ENCODE results near the gene METTL17. TPM values are rescaled to one million over a fixed set of nuclear protein-coding genes. Genes with fewer than 3 reads are reported as not detected.

The METTL17 gene
- total and polyA plus RNA-seq, 9 of the 15 experiments (the other 6 are each of a cell fraction or from before 2014, with no cell fraction given): 65.6 to 150 (median 90.0) TPM

GRCh38 chr14:21014761-21015190 is 25.0 kb downstream of the METTL17 start (continued):
- TF ChIP-seq HMBOX1 (IDR thresholded peaks at IDR 0.05) (no peak), NFYB (IDR thresholded peaks at IDR 0.05; ENCODE audit: extremely low read depth, insufficient read length) (no peak), KAT2B (IDR thresholded peaks at IDR 0.05; ENCODE audit: low read depth, low read length) (no peak), USF2 (CRISPR knock-in tag; IDR thresholded peaks at IDR 0.05) (no peak), ZNF76 (CRISPR knock-in tag; IDR thresholded peaks at IDR 0.05; ENCODE audit: borderline replicate concordance) (no peak), MYNN (IDR thresholded peaks at IDR 0.05) (no peak), MYNN (CRISPR knock-in tag; IDR thresholded peaks at IDR 0.05) (no peak), MEF2A (IDR thresholded peaks at IDR 0.05; ENCODE audit: control insufficient read depth, low read depth, low read length) (no peak), MEIS2 (IDR thresholded peaks at IDR 0.05; ENCODE audit: partially characterized antibody) (peak; percentile 68), STAG1 (CRISPR knock-in tag; IDR thresholded peaks at IDR 0.05; ENCODE audit: borderline replicate concordance) (no peak; the same call in 1 of the 2 replicates), HBP1 (CRISPR knock-in tag; IDR thresholded peaks at IDR 0.05) (no peak), KAT7 (CRISPR knock-in tag; IDR thresholded peaks at IDR 0.05; ENCODE audit: borderline replicate concordance) (no peak), ZFPM2 (CRISPR knock-in tag; IDR thresholded peaks at IDR 0.05) (no peak), PHF20 (IDR thresholded peaks at IDR 0.05; ENCODE audit: partially characterized antibody) (no peak), ZNF511 (CRISPR knock-in tag; IDR thresholded peaks at IDR 0.05) (no peak), MCM7 (IDR thresholded peaks at IDR 0.05) (no peak), TCF7 (IDR thresholded peaks at IDR 0.05; ENCODE audit: borderline replicate concordance) (no peak), HDAC2 (IDR thresholded peaks at IDR 0.05) (no peak), E2F1 (CRISPR knock-in tag; IDR thresholded peaks at IDR 0.05) (no peak), IRF9 (tag; IDR thresholded peaks at IDR 0.05) (no peak), RCOR1 (IDR thresholded peaks at IDR 0.05; ENCODE audit: borderline replicate concordance in 1 of 2, low read depth in 2 of 2, low read length in 2 of 2) (peak in 1 of 2 experiments; percentile 41; a peak in 1 of 4 replicates), ETS2 (tag; IDR thresholded peaks at IDR 0.05; ENCODE audit: borderline replicate concordance, poor library complexity, severe bottlenecking) (no peak), SP2 (IDR thresholded peaks at IDR 0.05; ENCODE audit: extremely low read depth, low read depth, low read length, poor library complexity, severe bottlenecking) (no peak), GATAD2B (IDR thresholded peaks at IDR 0.05; ENCODE audit: borderline replicate concordance) (no peak)

Measured in K562 (cell line).